ENCODE results near the gene LY6G6F. TPM values are rescaled to one million over a fixed set of nuclear protein-coding genes. Genes with fewer than 3 reads are reported as not detected.

The LY6G6F gene
- total and polyA plus RNA-seq, 2 of the 13 experiments (the other 11 are each of a cell fraction or from before 2014, with no cell fraction given): not detected

DNA sequence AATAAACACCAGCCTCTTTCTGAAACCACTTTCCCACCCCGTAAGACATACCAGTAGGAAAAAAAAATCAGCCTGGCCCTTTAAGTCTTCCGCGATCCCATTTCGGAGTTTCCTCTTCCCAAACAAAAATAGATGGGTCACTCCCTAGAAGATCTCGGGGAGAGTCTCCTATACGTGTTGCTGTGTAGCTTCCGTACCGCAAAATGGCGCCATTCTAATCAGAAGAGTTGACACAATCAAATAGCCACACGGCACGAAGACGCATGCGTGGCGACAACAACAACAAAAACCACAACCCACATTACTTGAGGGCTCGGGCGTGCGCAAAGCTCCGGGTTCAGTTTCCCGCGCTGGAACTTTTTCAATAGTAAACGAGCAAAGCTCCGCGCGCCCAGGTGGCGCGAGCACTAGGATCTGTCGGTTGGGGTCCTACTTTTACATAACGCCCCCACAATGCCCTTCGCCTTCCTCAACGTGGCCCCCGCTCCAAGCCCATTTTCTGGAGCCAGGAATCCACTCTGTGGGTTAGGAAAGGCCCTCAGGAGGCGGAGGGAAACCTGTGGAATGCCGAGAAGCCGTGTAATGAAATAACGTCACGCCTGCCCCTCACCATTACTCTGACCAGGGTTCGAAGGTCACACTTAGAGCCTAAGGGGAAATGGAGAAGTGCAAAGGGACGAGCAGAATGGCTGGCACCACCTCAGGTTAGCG, 41.7 kb upstream of the LY6G6F start, which contains the start of gene GPANK1 (continued):
- TF ChIP-seq, protein P1, sequence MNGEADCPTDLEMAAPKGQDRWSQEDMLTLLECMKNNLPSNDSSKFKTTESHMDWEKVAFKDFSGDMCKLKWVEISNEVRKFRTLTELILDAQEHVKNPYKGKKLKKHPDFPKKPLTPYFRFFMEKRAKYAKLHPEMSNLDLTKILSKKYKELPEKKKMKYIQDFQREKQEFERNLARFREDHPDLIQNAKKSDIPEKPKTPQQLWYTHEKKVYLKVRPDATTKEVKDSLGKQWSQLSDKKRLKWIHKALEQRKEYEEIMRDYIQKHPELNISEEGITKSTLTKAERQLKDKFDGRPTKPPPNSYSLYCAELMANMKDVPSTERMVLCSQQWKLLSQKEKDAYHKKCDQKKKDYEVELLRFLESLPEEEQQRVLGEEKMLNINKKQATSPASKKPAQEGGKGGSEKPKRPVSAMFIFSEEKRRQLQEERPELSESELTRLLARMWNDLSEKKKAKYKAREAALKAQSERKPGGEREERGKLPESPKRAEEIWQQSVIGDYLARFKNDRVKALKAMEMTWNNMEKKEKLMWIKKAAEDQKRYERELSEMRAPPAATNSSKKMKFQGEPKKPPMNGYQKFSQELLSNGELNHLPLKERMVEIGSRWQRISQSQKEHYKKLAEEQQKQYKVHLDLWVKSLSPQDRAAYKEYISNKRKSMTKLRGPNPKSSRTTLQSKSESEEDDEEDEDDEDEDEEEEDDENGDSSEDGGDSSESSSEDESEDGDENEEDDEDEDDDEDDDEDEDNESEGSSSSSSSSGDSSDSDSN (CRISPR knock-in tag; IDR thresholded peaks at IDR 0.05): no peak; the same call in 1 of the 2 replicates
- TF ChIP-seq, protein P2, sequence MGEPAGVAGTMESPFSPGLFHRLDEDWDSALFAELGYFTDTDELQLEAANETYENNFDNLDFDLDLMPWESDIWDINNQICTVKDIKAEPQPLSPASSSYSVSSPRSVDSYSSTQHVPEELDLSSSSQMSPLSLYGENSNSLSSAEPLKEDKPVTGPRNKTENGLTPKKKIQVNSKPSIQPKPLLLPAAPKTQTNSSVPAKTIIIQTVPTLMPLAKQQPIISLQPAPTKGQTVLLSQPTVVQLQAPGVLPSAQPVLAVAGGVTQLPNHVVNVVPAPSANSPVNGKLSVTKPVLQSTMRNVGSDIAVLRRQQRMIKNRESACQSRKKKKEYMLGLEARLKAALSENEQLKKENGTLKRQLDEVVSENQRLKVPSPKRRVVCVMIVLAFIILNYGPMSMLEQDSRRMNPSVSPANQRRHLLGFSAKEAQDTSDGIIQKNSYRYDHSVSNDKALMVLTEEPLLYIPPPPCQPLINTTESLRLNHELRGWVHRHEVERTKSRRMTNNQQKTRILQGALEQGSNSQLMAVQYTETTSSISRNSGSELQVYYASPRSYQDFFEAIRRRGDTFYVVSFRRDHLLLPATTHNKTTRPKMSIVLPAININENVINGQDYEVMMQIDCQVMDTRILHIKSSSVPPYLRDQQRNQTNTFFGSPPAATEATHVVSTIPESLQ (CRISPR knock-in tag; conservative IDR thresholded peaks at IDR 0.05): no peak
- TF ChIP-seq, protein P3, sequence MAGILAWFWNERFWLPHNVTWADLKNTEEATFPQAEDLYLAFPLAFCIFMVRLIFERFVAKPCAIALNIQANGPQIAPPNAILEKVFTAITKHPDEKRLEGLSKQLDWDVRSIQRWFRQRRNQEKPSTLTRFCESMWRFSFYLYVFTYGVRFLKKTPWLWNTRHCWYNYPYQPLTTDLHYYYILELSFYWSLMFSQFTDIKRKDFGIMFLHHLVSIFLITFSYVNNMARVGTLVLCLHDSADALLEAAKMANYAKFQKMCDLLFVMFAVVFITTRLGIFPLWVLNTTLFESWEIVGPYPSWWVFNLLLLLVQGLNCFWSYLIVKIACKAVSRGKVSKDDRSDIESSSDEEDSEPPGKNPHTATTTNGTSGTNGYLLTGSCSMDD (CRISPR knock-in tag; IDR thresholded peaks at IDR 0.05): no peak
- no peak for TF ChIP-seq STAT5B (CRISPR knock-in tag; IDR thresholded peaks at IDR 0.05)
- no peak for TF ChIP-seq SMAD9 (CRISPR knock-in tag; IDR thresholded peaks at IDR 0.05)
- peak; percentile 61; the same call in 1 of the 2 replicates for TF ChIP-seq EED (CRISPR knock-in tag; IDR thresholded peaks at IDR 0.05)
- TF ChIP-seq ZNF737 (CRISPR knock-in tag; IDR thresholded peaks at IDR 0.05; ENCODE audit: borderline replicate concordance): 0 out of 2 replicates have a peak, but pooled peaks have one; percentile 24
- no peak for TF ChIP-seq SALL2 (CRISPR knock-in tag; IDR thresholded peaks at IDR 0.05)
- TF ChIP-seq SCMH1 (CRISPR knock-in tag; IDR thresholded peaks at IDR 0.05; ENCODE audit: borderline replicate concordance): no peak
- 0 out of 2 replicates have a peak, but pooled peaks have one; percentile 66 for TF ChIP-seq ZNF331 (CRISPR knock-in tag; IDR thresholded peaks at IDR 0.05)
- peak; percentile 82; the same call in 1 of the 2 replicates for TF ChIP-seq CC2D1A (CRISPR knock-in tag; IDR thresholded peaks at IDR 0.05)
- TF ChIP-seq, protein P4, sequence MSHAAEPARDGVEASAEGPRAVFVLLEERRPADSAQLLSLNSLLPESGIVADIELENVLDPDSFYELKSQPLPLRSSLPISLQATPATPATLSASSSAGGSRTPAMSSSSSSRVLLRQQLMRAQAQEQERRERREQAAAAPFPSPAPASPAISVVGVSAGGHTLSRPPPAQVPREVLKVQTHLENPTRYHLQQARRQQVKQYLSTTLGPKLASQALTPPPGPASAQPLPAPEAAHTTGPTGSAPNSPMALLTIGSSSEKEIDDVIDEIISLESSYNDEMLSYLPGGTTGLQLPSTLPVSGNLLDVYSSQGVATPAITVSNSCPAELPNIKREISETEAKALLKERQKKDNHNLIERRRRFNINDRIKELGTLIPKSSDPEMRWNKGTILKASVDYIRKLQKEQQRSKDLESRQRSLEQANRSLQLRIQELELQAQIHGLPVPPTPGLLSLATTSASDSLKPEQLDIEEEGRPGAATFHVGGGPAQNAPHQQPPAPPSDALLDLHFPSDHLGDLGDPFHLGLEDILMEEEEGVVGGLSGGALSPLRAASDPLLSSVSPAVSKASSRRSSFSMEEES (CRISPR knock-in tag; IDR thresholded peaks at IDR 0.05): peak; percentile 18; the same call in 1 of the 2 replicates
- no peak for TF ChIP-seq ZNF672 (CRISPR knock-in tag; IDR thresholded peaks at IDR 0.05)
- no peak for TF ChIP-seq SETDB1 (CRISPR knock-in tag; IDR thresholded peaks at IDR 0.05; ENCODE audit: borderline replicate concordance)
- no peak for TF ChIP-seq ISX (CRISPR knock-in tag; conservative IDR thresholded peaks at IDR 0.05)
- no peak for TF ChIP-seq ZNF10 (CRISPR knock-in tag; IDR thresholded peaks at IDR 0.05; ENCODE audit: borderline replicate concordance, low read depth)
- TF ChIP-seq, protein P5, sequence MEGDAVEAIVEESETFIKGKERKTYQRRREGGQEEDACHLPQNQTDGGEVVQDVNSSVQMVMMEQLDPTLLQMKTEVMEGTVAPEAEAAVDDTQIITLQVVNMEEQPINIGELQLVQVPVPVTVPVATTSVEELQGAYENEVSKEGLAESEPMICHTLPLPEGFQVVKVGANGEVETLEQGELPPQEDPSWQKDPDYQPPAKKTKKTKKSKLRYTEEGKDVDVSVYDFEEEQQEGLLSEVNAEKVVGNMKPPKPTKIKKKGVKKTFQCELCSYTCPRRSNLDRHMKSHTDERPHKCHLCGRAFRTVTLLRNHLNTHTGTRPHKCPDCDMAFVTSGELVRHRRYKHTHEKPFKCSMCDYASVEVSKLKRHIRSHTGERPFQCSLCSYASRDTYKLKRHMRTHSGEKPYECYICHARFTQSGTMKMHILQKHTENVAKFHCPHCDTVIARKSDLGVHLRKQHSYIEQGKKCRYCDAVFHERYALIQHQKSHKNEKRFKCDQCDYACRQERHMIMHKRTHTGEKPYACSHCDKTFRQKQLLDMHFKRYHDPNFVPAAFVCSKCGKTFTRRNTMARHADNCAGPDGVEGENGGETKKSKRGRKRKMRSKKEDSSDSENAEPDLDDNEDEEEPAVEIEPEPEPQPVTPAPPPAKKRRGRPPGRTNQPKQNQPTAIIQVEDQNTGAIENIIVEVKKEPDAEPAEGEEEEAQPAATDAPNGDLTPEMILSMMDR (CRISPR knock-in tag; IDR thresholded peaks at IDR 0.05): no peak; the same call in 1 of the 2 replicates
- TF ChIP-seq FIP1L1 (IDR thresholded peaks at IDR 0.05; ENCODE audit: borderline replicate concordance, insufficient read depth, low read depth, low read length): peak; percentile 58; the same call in 1 of the 2 replicates
- peak; percentile 97 for TF ChIP-seq ZNF335 (CRISPR knock-in tag; IDR thresholded peaks at IDR 0.05)
- peak; percentile 78 for TF ChIP-seq ZNF205 (CRISPR knock-in tag; IDR thresholded peaks at IDR 0.05)
- TF ChIP-seq ZNF607 (CRISPR knock-in tag; IDR thresholded peaks at IDR 0.05; ENCODE audit: borderline replicate concordance): peak; percentile 92; the same call in 1 of the 2 replicates
